Erythroblast (primary cell): ENCODE measurements around the gene TALDO1.

ENCODE experiments used
- DNase-seq, 2 experiments: peaks; one replicate each; lab custom pipeline; 2025; lab: John Stamatoyannopoulos, UW
- GATA1 ChIP-seq: IDR thresholded peaks from 2 replicates; pipeline ENCODE4 v1.6.1; 2011; ENCODE audit warnings: low read depth, mild to moderate bottlenecking, control low read depth, low read length, moderate library complexity
- POLR2A ChIP-seq: IDR thresholded peaks from 2 replicates; pipeline ENCODE4 v1.6.1; 2011; ENCODE audit warnings: mild to moderate bottlenecking, low read length

Gene TALDO1

DNA sequence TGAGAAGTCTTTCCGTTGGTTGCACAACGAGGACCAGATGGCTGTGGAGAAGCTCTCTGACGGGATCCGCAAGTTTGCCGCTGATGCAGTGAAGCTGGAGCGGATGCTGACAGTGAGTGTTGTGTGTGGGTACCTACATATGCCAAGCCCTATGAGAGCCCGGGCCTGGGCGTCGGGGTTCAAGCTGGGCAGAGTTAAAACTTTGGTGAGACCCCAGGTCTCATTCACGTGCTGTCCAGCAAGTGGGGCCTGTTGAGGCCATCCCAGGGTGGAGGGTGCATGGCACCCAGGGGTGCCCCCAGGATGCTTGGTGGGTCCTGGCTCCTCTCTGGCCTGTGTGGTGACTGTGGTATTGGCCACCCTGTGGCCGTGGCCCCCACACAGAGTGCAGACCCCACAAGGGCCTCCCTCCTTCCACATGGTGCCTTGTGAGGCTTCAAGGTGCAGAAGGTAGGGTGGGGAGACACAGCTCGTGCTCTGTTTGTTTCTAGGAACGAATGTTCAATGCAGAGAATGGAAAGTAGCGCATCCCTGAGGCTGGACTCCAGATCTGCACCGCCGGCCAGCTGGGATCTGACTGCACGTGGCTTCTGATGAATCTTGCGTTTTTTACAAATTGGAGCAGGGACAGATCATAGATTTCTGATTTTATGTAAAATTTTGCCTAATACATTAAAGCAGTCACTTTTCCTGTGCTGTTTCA is 17.2 kb downstream of the TALDO1 start:
- no peak for DNase-seq
- TF ChIP-seq POLR2A = no peak
- TF ChIP-seq GATA1 = no peak

GRCh38 chr11:765025-765801 is 17.9 kb downstream of the TALDO1 start:
- TF ChIP-seq GATA1 (no peak), POLR2A (peak; percentile 35)
- peak; percentile 73 to 80 for DNase-seq

GRCh38 chr11:765802-766091 is 18.5 kb downstream of the TALDO1 start:
- DNase-seq = no peak
- TF ChIP-seq POLR2A = no peak
- no peak for TF ChIP-seq GATA1

DNA sequence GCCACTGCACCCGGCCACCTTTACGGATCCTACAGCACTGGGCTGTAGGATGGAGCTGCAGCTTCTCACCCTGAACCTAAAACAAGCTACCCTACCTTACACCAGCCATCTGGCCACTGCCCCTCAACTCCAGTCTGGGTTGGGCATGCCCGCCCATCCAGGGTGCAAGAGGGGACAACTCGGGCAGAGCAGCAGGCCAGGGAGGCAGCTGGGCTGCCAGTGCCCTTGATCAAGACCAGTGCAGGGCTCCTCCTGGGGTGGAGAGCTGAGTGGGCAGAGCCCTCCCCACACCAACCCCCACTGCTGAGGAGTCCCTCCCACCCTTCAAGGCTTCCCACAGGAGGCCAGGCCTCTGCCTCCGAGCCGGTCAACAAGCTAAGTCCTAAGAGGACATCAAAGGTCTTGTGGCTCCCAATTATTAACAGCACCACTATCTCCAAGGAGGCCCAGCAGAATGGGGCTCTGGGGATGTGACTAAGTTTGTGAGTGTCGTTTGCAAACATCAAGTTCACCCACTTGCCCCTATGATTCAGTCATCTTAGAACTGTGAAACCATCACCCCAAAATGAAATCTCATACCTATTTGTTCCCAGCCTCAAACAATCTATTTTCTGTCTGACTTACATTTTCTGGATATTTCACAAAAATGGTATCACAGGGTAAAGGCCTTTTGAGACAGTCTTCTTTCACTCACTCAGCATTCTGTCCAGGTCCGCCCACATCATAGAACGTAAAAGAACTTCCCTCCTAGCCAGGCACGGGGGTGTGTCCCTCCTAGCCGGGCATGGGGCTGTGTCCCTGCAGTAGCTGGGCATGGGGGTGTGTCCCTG is 19.1 kb downstream of the TALDO1 start:
- no peak for TF ChIP-seq POLR2A

GRCh38 chr11:766936-767210 is 19.6 kb downstream of the TALDO1 start:
- TF ChIP-seq GATA1 (no peak), POLR2A (no peak)
- no peak for DNase-seq

More for the DNA sequence above, 19.1 kb downstream of the TALDO1 start:
- DNase-seq = no peak

GRCh38 chr11:767238-767637 is 20.0 kb downstream of the TALDO1 start:
- DNase-seq = no peak
- TF ChIP-seq GATA1 (no peak), POLR2A (no peak)

- DNase-seq = no peak
- TF ChIP-seq POLR2A (no peak), GATA1 (no peak)
Measured at GRCh38 chr11:769887-770641, 22.8 kb downstream of the TALDO1 start.

DNA sequence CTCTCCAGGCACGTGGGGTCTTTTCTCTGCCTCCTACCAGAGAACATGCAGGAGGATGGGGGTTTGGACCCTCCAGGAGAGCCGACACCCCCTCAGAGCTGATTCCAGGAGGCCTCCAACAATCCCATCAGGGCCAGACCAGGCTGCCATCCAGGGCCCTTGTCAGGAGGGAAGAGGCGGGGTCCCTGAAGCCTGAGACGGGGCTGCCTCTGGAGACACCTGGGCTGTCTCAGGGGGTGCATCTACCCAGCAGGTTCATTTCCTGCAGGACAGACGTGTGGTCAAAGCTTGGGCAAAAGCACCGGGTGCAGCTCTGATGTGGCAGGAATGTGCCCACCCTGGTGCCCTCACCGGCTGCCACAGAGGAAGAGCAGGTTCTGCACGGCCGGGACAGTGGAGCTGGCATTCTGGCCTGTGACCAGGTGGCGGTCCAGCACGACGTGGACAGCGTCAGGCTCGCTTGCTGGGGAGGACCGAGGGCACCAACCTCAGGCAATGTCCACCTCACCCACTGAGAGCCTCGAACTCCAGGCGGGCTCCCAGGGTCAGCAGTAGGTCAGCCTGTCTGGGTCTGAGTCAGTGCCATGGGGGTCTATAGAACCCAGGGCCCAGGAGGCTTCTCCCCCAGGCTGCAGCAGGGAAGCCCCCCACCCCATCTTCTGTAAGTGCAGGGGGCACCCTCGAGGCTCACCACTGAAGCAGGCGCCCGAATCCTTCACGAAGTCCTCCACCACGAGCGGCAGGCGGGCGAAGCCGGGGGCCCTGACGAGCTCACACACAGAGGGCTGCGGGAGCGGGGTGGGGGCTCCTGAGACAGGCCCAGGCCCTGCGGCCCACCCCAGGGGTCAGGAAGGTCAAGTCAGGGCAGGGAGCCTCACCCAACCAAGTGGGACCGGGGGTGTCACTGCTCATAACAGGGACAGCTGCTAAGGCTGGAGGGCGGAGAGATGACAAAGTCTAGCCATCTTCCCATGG is 23.7 kb downstream of the TALDO1 start:
- DNase-seq = no peak
- no peak for TF ChIP-seq POLR2A
- TF ChIP-seq GATA1 = no peak

DNA sequence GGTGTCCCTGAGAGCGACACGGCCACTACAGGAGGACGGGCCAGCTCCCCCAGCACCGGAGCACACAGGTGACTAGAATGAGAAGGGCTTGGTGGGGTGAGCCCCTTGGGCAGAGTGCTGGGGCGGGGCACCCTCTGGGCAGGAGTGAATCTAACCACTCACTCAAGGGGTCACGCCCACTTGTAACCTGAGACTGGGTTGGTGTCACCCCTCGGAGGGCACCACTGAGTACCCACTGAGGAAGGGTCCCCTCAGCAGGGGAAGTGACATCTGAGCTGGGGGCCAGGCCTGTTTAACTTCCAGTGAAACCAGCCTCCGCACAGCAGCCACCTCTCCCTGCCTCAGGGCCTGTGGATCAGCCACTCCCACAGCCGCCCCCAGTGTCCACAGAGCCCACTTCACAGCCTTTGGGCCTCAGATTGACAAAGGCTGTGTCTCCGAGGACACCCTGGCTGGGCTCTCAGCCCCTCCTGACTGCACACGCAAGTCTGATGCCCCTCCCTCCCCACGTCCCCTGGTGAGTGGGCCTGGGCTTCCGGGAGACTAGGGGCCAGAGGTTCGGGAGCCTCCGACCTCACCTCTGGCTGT is 24.4 kb downstream of the TALDO1 start:
- TF ChIP-seq GATA1 = no peak
- no peak for TF ChIP-seq POLR2A
- no peak for DNase-seq

DNA sequence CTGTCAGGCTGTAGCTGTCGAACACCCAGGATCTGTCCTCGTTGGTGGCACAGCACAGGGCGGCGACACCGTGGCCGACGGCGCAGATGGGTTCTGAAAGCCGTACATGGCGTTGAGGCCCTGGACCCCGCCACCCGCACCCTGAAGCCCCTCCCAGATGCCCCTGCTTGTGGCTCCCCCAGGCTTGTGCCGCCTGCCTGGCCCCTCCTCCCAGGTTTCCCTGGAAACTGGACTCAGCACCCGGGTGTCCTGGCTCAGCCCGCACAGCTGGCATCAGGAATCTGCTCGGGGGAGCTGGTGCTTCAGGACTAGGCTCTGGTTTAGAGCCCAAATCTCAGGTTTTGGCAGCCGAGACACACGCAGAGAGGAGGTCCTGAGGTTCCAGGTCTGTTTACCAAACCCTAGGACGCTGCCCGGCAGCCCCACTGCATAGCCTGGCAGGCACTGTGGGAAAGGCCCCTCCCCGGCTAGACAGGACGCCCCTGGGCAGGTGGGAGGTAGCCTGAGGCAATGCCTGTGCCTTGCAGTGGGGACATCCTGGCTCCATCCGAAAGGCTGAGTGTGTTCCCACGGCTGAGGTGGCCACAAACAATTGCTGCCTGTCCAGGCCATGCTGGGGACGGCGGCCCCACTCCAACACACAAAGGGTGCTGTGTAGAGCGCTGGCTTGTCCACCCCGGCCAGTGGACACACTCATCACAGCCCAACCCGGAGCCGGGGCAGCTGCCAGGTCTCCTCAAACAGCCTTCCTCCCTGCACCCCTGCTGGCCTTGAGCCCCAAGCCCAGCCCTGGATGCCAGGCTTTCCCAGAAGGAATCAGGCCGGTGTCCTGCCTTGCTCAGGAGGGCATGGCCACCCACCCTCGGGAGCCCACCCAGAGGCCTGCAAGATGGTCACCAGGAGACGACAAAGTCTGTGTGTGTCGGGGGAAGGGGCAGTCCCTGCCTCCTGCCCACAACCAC is 25.4 kb downstream of the TALDO1 start:
- no peak for TF ChIP-seq POLR2A
- no peak for TF ChIP-seq GATA1
- no peak for DNase-seq

- no peak for DNase-seq
- no peak for TF ChIP-seq GATA1
- no peak for TF ChIP-seq POLR2A
Measured at GRCh38 chr11:773425-773824, 26.2 kb downstream of the TALDO1 start.
